Measurements from ENCODE around the gene STRN. TPM values are rescaled to one million over a fixed set of nuclear protein-coding genes. Genes with fewer than 3 reads are reported as not detected.

STRN gene
- total RNA-seq, 1 donor from 2014 or later, result 24.7 TPM

DNA sequence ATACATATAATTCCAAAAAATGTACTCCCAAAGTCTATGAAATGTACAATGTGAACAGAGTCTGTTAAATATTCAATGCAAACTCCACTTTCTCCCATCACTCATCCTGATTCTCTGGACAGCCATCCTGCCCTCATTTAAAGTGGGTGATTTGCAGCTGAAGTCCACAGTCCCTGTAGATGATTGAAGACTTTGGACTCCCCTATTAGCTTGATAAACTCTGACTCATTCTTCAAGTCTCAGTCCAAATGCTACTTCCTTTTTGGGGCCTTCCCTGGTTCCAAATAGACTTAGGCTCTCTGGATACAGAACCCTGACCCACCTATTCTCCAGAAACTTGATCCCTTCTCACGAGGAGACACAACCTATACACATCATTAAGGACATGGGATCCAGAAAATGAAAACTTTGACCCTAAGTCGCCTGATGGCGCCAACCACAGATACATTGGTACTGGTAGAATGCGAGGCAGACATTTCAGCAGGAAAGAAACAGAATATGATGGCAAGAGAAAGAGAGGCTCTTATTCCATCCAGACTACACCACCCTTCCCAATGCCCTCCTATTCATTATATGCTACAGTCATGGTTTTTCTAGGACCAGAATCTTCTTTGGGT is 147.1 kb downstream of the STRN start:
- Mint-ChIP-seq H3K36me3 (ENCODE audit: low read depth) (no peaks in the 10 kb centered on the region), H3K4me3 (no peak overlapping the region), H3K27me3 (no peaks in the 10 kb centered on the region), H3K9me3 (no peaks in the 10 kb centered on the region), H3K4me1 (no peaks in the 10 kb centered on the region), H3K27ac (no peak overlapping the region)
- ATAC-seq (ENCODE audit: low read depth), result no peak
- POLR2A ChIA-PET, result no interaction called here
- CTCF ChIA-PET, result no interaction called here
- no peak for TF ChIP-seq CTCF (IDR thresholded peaks at IDR 0.05)
- intact Hi-C loops (cut with micrococcal nuclease), result no loop called here
- DNase-seq, result no peak

DNA sequence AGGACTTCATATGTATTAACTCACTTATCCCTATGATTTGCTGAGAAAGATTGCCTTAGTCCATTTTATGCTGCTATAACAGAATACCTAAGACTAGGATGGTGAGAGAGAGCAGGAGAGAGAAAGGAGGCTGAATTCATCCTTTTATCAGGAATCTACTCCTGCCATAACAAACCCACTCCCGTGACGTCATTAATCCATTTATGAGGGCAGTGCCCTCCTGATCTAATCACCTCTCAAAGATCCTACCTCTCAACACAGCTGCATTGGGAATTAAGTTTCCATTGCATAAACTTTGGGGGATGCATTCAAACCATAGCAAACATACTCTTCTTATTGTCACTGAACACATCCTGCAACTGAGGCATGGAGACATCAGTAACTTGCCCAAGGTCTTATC is 147.8 kb downstream of the STRN start:
- intact Hi-C loops (cut with micrococcal nuclease), result no loop called here
- Mint-ChIP-seq H3K4me3 (no peak overlapping the region), H3K9me3 (no peaks in the 10 kb centered on the region), H3K27ac (no peak overlapping the region), H3K4me1 (no peaks in the 10 kb centered on the region), H3K27me3 (no peaks in the 10 kb centered on the region), H3K36me3 (ENCODE audit: low read depth) (no peaks in the 10 kb centered on the region)
- no peak for DNase-seq
- no peak for TF ChIP-seq CTCF (IDR thresholded peaks at IDR 0.05)
- no peak for ATAC-seq (ENCODE audit: low read depth)
- ChIA-PET CTCF (no interaction called here), POLR2A (no interaction called here)

- intact Hi-C loops (cut with micrococcal nuclease), result no loop called here
- no peaks in the 10 kb centered on the region for H3K36me3 Mint-ChIP-seq (ENCODE audit: low read depth)
- no peak for TF ChIP-seq CTCF (IDR thresholded peaks at IDR 0.05)
- H3K9me3 Mint-ChIP-seq, result no peaks in the 10 kb centered on the region
- H3K4me1 Mint-ChIP-seq, result no peaks in the 10 kb centered on the region
- ATAC-seq (ENCODE audit: low read depth) (no peak), DNase-seq (no peak)
- peaks cover 2% of the 10 kb centered on the region for H3K27me3 Mint-ChIP-seq
- POLR2A ChIA-PET, result no interaction called here
- CTCF ChIA-PET, result no interaction called here
- H3K27ac Mint-ChIP-seq, result no peak overlapping the region
- no peak overlapping the region for H3K4me3 Mint-ChIP-seq
These were observed 154.1 kb downstream of the STRN start for GRCh38 chr2:36812196-36812595.

DNA sequence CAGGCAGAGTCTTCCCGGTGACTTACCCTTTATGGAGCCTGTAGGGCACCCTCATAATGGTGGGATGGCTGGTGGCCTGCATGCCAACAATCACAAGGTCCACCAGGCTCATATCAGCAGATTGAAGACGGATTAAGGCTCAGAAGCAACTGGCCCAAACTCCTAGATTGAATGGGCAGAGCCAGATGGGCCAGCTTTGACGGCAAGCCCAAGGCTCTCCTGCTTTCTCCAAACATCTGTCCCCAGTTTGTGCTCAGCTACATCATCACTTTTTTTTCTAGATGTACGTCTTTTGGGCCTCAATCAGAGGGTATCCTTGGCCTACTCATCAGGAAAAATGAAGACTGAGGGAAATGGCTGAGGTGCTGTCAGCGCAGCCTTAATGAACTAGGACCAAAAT is 155.3 kb downstream of the STRN start:
- no peak for TF ChIP-seq CTCF (IDR thresholded peaks at IDR 0.05)
- Mint-ChIP-seq H3K27ac (no peak overlapping the region), H3K4me1 (no peaks in the 10 kb centered on the region), H3K36me3 (ENCODE audit: low read depth) (no peaks in the 10 kb centered on the region), H3K9me3 (no peaks in the 10 kb centered on the region), H3K4me3 (no peak overlapping the region), H3K27me3 (peaks cover 2% of the 10 kb centered on the region)
- ChIA-PET POLR2A (no interaction called here), CTCF (no interaction called here)
- no peak for DNase-seq
- ATAC-seq (ENCODE audit: low read depth), result no peak
- intact Hi-C loops (cut with micrococcal nuclease), result no loop called here

DNA sequence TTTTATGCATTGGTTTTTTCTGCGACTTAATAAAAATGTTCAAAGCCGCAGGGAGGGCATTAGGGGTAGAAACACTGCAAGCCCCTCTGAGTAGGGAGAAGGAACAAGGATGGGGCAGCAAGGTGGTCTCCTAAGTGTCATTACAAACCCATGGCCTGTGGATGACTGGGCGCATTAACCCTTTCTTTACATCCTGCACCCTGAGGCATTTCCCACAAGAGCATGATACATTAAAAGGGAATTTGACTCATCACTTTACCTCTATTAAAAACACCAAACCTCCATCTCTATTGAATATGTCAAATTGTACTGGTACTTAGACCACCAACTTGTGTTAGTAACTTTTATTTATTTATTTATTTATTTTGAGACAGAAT is 157.3 kb downstream of the STRN start:
- H3K4me3 Mint-ChIP-seq, result no peak overlapping the region
- no peaks in the 10 kb centered on the region for H3K9me3 Mint-ChIP-seq
- no peaks in the 10 kb centered on the region for H3K36me3 Mint-ChIP-seq (ENCODE audit: low read depth)
- ChIA-PET CTCF (no interaction called here), POLR2A (no interaction called here)
- no peak for DNase-seq
- TF ChIP-seq CTCF (IDR thresholded peaks at IDR 0.05), result no peak
- intact Hi-C loops (cut with micrococcal nuclease), result no loop called here
- no peak overlapping the region for H3K27ac Mint-ChIP-seq
- peaks cover 2% of the 10 kb centered on the region for H3K27me3 Mint-ChIP-seq
- H3K4me1 Mint-ChIP-seq, result no peaks in the 10 kb centered on the region
- ATAC-seq (ENCODE audit: low read depth), result no peak

All from activated B cell treated with CpG ODN at 0.5 μM for 24 hours (primary cell).